IPS DF 4.7 (cell line): ENCODE measurements around the gene LYRM4.
"Not testable (repeated sequence)": the region's sequence is repeated elsewhere in the genome, so short reads cannot be mapped to it uniquely, and the experiment has no call there.

ENCODE experiments used
- DNase-seq: peaks from one replicate; pipeline ENCODE4 v3.0.0-alpha.2; 2013; ENCODE audit warnings: low spot score; ENCODE audit errors: extremely low read depth

LYRM4 gene

DNA sequence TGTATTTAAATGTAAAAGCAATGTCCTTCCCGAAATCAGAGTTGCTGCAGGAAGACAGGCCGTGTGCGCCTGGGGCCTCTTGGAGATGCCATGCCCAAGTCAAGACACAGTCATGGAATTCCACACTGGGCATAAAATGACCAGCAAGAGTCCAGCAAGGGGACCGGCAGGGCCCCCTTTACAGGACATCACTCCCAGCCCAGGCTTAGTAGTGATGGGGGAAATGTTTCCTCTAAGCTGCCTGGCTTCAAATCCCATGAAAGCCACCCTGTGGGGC lies 177.5 kb downstream of the LYRM4 start:
- DNase-seq: no peak

GRCh38 chr6:5082487-5083306 lies 178.1 kb downstream of the LYRM4 start:
- no peak for DNase-seq

GRCh38 chr6:5081955-5082354 lies 178.8 kb downstream of the LYRM4 start:
- DNase-seq: no peak

- no peak for DNase-seq
These were observed 179.6 kb downstream of the LYRM4 start for GRCh38 chr6:5081182-5081581.

DNA sequence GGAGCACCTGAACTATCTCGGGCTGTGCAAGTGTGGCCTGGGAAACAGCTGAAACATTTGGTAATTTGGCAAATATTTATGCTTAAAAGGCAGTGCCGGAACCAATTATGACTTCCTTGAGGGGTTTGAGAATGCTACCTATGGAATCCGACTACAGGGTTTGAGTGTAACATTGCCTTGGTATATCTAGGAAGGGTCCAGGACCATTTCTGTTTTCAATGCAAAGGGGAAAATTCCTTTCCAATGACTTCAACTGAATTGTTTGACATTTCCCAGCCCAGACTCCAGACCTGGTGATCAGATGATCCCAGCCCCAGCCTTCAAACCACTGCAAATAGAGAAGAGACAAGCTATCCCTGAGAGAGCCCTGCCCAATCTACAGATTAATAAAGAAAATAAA lies 180.2 kb downstream of the LYRM4 start:
- no peak for DNase-seq

- DNase-seq: no peak
These were observed 181.1 kb downstream of the LYRM4 start for GRCh38 chr6:5079692-5080091.

DNA sequence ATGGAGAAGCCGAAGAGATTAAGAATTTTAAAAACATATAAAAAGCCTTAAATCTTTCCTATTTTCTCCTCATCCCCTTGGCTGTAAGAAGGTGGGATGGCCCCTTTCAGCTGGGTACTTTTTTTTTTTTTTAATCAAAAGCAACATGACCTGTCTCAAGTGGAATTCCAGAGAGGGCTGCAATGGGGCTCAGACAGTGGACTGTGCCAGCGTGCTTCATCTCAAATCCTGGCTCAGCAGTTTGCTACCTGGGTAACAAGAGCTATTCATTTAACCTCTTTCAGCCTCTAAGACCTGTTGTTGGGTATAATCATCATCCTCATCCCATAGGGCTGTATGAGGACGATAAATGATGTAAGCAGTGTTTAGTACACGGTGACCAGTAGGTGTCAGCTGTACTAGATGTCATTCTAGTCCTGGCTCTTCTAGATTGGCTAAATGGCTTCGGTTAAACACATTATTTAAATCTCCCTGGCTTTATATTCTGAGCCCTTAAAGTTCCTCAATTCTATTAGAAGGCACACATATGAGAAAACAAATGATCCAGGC lies 182.6 kb downstream of the LYRM4 start:
- no peak for DNase-seq

DNA sequence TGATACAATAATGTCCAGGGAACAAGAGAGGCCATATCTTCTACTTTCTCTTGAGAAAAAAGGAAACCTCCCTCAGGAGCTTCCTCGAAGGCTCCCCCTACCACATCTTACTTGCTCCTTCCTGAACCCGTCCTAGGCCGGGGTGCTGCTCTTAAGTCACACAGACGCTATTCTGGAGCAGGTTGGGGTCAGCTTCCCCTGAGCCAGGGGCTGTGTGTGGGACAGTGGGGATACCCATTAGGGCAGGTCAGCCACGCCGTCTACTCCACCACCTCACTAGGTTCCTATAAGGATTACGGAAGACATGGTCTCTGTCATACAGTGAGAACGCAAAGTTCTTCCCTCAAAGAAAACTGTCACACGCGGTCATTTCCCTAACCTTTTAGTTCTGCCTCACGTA lies 183.8 kb downstream of the LYRM4 start:
- DNase-seq: no peak

- no peak for DNase-seq
These were observed 186.8 kb downstream of the LYRM4 start for GRCh38 chr6:5073992-5074391.

DNA sequence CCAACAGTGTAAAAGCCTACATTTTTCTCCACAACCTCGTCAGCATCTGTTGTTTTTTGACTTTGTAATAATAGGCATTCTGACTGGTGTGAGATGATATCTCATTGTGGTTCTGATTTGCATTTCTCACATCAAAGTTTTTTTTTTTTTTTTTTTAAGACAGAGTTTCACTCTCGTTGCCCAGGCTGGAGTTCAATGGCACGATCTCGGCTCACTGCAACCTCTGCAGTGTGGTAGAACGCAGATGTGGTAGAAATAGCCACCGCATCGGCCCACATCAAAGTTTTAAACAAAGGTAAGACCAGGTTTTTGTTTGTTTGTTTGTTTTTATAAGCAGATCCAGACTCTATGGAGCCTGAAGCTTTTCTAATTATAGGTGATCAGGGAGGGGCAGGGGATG lies 188.3 kb downstream of the LYRM4 start:
- no peak for DNase-seq

GRCh38 chr6:5071216-5071615 lies 189.5 kb downstream of the LYRM4 start:
- no peak for DNase-seq

DNA sequence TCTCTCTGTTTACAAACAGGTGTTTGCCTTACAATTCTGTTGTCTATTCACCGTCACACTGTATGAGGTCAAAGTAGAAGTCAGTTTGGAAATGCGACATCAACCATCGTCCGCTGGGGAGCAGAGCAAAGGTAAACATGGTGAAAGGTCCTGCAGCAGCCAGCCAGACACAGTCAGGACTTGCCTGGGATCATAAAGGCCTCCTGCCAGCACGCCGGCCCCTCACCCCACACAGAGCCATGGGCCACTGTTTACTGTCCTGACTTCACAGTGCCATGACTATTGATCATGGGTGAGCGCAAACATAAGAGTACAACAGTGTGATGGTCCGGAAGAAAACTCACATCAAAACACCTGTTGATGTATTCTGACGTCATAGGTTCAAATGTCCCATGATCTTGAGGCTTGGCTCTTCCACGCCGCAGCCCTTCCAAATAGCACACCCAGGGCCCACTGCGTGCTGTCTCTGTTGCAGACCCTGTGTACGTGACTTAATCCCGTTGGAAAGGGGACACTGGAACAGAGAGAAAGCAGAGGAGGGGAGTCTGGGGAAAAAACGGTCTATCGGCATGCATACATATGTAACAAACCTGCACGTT lies 192.5 kb downstream of the LYRM4 start:
- DNase-seq: no peak

DNA sequence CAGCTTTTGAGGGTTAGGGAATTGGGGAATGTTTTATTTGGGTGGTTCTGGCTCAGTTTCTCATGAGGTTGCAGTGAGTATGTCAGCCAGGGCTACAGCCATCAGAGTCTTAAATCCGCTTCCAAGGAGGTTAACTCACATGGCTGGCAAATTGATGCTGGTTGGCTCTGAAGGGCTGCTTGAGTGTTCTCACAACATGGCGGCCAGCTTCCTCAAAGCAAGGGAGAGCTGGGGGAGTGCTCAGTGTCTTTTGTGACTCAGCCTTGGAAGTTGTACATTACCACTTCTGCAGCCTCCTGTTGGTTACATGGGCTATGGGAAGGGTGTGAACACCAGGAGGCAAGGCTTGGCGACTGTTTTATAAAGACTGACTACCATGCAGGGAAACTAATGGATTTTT lies 193.4 kb downstream of the LYRM4 start:
- no peak for DNase-seq

GRCh38 chr6:5066456-5067093 lies 194.2 kb downstream of the LYRM4 start:
- no peak for DNase-seq

DNA sequence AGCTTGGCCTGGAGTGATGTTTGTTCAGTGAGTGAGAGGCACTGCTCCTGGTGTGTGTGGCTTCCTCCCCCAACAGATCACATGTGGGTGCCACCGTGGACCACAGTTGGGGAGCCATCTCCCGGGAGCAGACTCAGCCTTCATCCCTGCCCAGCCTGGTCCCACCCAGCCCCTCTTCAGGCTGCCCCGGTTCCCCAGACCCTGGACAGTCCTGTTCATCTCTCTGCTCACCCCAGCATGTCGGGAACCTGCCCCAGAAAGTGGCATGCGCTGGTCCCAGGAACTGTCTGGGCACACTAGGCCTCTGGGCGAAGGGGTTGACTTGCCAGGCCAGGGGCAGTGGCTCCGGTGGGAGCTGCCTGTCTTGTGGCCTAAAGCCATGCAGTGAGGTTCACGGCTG lies 197.1 kb downstream of the LYRM4 start:
- DNase-seq: no peak

- no peak for DNase-seq
These were observed 199.6 kb downstream of the LYRM4 start for GRCh38 chr6:5061152-5061551.

DNA sequence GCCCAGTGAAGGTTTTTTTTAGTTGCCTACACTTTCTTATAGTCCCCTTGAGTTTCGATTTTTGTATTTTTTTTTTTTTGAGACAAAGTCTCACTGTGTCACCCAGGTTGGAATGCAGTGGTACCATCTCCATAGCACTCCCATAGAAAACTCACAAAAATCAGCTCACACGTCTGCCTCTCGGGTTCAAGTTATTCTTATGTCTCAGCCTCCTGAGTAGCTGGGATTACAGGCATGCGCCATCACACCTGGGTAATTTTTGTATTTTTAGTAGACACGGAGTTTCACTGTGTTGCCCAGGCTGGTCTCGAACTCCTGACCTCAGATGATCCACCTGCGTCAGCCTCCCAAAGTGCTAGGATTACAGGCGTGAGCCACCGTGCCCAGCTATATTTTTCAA lies 200.3 kb downstream of the LYRM4 start:
- not testable (repeated sequence) for DNase-seq

- DNase-seq: no peak
These were observed 201.5 kb downstream of the LYRM4 start for GRCh38 chr6:5059036-5059896.
